ENCODE measurements around the gene TMEM80.

DNA sequence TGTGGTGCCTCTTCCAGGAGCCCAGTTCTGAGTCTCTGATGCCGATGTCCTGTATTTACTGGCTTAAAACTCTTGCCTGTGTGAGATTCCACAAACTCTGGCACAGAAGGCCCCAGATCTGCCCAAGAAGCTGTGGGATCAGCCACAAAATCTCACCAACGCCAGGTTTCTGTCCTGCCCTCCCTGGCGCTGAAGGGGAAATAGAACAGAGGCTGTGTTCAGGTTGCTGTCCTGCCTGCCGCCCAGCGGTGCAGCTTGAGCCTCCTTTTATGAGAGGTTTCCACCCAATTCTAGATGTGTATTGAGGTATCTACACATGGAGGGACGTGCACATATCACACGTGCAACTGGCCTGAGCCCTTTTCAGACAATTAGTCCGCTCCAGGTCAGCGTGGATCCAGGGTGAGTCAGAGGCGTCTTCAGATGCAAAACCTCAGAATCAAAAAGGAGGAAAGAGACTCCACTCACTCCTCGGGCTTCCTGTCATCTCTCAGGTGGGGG lies 2.2 kb downstream of the TMEM80 start:
- TF ChIP-seq, protein P1, sequence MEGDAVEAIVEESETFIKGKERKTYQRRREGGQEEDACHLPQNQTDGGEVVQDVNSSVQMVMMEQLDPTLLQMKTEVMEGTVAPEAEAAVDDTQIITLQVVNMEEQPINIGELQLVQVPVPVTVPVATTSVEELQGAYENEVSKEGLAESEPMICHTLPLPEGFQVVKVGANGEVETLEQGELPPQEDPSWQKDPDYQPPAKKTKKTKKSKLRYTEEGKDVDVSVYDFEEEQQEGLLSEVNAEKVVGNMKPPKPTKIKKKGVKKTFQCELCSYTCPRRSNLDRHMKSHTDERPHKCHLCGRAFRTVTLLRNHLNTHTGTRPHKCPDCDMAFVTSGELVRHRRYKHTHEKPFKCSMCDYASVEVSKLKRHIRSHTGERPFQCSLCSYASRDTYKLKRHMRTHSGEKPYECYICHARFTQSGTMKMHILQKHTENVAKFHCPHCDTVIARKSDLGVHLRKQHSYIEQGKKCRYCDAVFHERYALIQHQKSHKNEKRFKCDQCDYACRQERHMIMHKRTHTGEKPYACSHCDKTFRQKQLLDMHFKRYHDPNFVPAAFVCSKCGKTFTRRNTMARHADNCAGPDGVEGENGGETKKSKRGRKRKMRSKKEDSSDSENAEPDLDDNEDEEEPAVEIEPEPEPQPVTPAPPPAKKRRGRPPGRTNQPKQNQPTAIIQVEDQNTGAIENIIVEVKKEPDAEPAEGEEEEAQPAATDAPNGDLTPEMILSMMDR (IDR thresholded peaks at IDR 0.05): no peak
- TF ChIP-seq POLR2A (IDR thresholded peaks at IDR 0.05): no peak

Measured in Peyer's patch (tissue), 4 donors.